H1 (cell line): ENCODE data around the gene MMP28. TPM values are rescaled to one million over a fixed set of nuclear protein-coding genes. Genes with fewer than 3 reads are reported as not detected.

Experiments
- CTCF ChIA-PET: fragments of 300-600 bp; sonication (Branson Sonifier 250); formaldehyde crosslinking; loops from one replicate; lab custom pipeline; 2021; ENCODE audit not compliant: partially characterized antibody; lab: Charles Lee
- POLR2A ChIA-PET: fragments of 300-600 bp; sonication (Branson Sonifier 250); formaldehyde crosslinking; loops from one replicate; lab custom pipeline; 2021; ENCODE audit warnings: inconsistent platforms; ENCODE audit not compliant: partially characterized antibody; lab: Charles Lee
- DNase-seq, 2 experiments: peaks; one replicate each; pipeline versions ENCODE4 v3.0.0 to v3.0.0-alpha.2; 2010 to 2022; ENCODE audit warnings: low spot score in 2 of 2, low read depth in 1 of 2, mixed read lengths in 1 of 2
- FAIRE-seq: peaks from 2 replicates; lab custom pipeline; 2011; peaks lifted over from hg19 to GRCh38; lab: Jason Lieb, UNC
- H2AFZ ChIP-seq: 2 replicates; pipeline ENCODE4 v1.8.1; 2012; ENCODE audit warnings: low read length, inconsistent platforms
- H2AK5ac ChIP-seq: 2 replicates; pipeline ENCODE4 v1.6.1; 2013; ENCODE audit warnings: low read depth, low read length
- H2BK120ac ChIP-seq: replicated peaks from 2 replicates; pipeline ENCODE3; 2013; ENCODE audit warnings: low read depth, low read length, inconsistent platforms
- H2BK12ac ChIP-seq: 2 replicates; pipeline ENCODE4 v1.6.1; 2013; ENCODE audit warnings: low read depth, low read length
- H2BK15ac ChIP-seq: 2 replicates; pipeline ENCODE4 v1.6.1; 2013; ENCODE audit warnings: low read length
- H2BK20ac ChIP-seq: 2 replicates; pipeline ENCODE4 v1.6.1; 2013; ENCODE audit warnings: low read length
- H2BK5ac ChIP-seq: 2 replicates; pipeline ENCODE4 v1.6.1; 2013; ENCODE audit warnings: low read depth, low read length
- H3K14ac ChIP-seq: 2 replicates; pipeline ENCODE4 v1.6.1; 2013; ENCODE audit warnings: inconsistent platforms; ENCODE audit not compliant: insufficient read length
- H3K18ac ChIP-seq: 2 replicates; pipeline ENCODE4 v1.6.1; 2013; ENCODE audit warnings: low read length; ENCODE audit errors: extremely low read depth
- H3K23ac ChIP-seq: 2 replicates; pipeline ENCODE4 v1.6.1; 2013; ENCODE audit warnings: inconsistent platforms; ENCODE audit not compliant: insufficient read length
- H3K23me2 ChIP-seq: 2 replicates; pipeline ENCODE4 v1.6.1; 2013; ENCODE audit warnings: low read depth, low read length
- H3K27ac ChIP-seq: 2 replicates; pipeline ENCODE4 v1.6.1; 2011; ENCODE audit warnings: low read depth, low read length, inconsistent platforms
- H3K27me3 ChIP-seq, 4 experiments: replicated peaks in 1 of 4; 1 replicate in 1 of 4; 2 replicates in 3 of 4; pipeline versions ENCODE4 v1.6.1 to v1.8.1; 2011 to 2013; ENCODE audit warnings: low read length in 3 of 4, mild to moderate bottlenecking in 3 of 4, inconsistent platforms in 2 of 4, mixed read lengths in 2 of 4, moderate library complexity in 1 of 4; ENCODE audit not compliant: control insufficient read depth in 3 of 4, insufficient read depth in 3 of 4; ENCODE audit errors: extremely low read depth in 1 of 4
- H3K36me3 ChIP-seq, 4 experiments: 2 replicates each; pipeline versions ENCODE4 v1.6.1 to v1.8.1; 2011 to 2013; ENCODE audit warnings: mild to moderate bottlenecking in 4 of 4, low read length in 3 of 4, moderate library complexity in 2 of 4, control low read depth in 1 of 4, inconsistent platforms in 1 of 4; ENCODE audit not compliant: insufficient read depth in 4 of 4, control insufficient read depth in 2 of 4
- H3K4ac ChIP-seq: replicated peaks from 2 replicates; pipeline ENCODE3; 2013; ENCODE audit warnings: low read length, low read depth, mixed read lengths, inconsistent platforms; ENCODE audit not compliant: insufficient read length
- H3K4me1 ChIP-seq, 4 experiments: replicated peaks in 1 of 4; 1 replicate in 1 of 4; 2 replicates in 3 of 4; pipeline versions ENCODE4 v1.6.1 to v1.8.1; 2011 to 2013; ENCODE audit warnings: low read length in 3 of 4, inconsistent platforms in 2 of 4, mixed read lengths in 1 of 4; ENCODE audit not compliant: insufficient read depth in 4 of 4, control insufficient read depth in 3 of 4
- H3K4me2 ChIP-seq, 2 experiments: 2 replicates each; pipeline versions ENCODE4 v1.6.1 to v1.8.1; 2011 to 2013; ENCODE audit warnings: low read depth in 2 of 2, low read length in 2 of 2, control low read depth in 1 of 2, inconsistent platforms in 1 of 2, mild to moderate bottlenecking in 1 of 2; ENCODE audit not compliant: insufficient read depth in 1 of 2
- H3K4me3 ChIP-seq, 4 experiments: fragments of 200-600, 300-600 bp in 1 of 4; sonication (generic), shearing (Covaris generic), sonication (Bioruptor Twin) in 1 of 4; 2 replicates each; pipeline versions ENCODE4 v1.5.1 to v1.8.1; 2011 to 2016; ENCODE audit warnings: low read length in 4 of 4, low read depth in 3 of 4, control low read depth in 2 of 4, inconsistent platforms in 2 of 4, mild to moderate bottlenecking in 2 of 4, mixed read lengths in 1 of 4, moderate library complexity in 1 of 4; ENCODE audit not compliant: insufficient read depth in 2 of 4; ENCODE audit errors: extremely low read depth in 1 of 4
- H3K56ac ChIP-seq: replicated peaks from 2 replicates; pipeline ENCODE3; 2013; ENCODE audit warnings: low read depth, mild to moderate bottlenecking, mixed read lengths, low read length, inconsistent platforms; ENCODE audit not compliant: insufficient read length
- H3K79me1 ChIP-seq: 2 replicates; pipeline ENCODE4 v1.6.1; 2013; ENCODE audit warnings: low read depth, low read length, control low read depth
- H3K79me2 ChIP-seq, 2 experiments: 2 replicates each; pipeline versions ENCODE4 v1.6.1 to v1.8.1; 2012 to 2013; ENCODE audit warnings: low read length in 2 of 2, mild to moderate bottlenecking in 2 of 2, inconsistent platforms in 1 of 2; ENCODE audit not compliant: insufficient read depth in 2 of 2, control insufficient read depth in 1 of 2
- H3K9ac ChIP-seq, 4 experiments: replicated peaks in 1 of 4; 1 replicate in 1 of 4; 2 replicates in 3 of 4; pipeline versions ENCODE4 v1.6.1 to v1.8.1; 2011 to 2013; ENCODE audit warnings: low read depth in 3 of 4, low read length in 3 of 4, control low read depth in 2 of 4, mild to moderate bottlenecking in 2 of 4, moderate library complexity in 2 of 4, inconsistent platforms in 1 of 4; ENCODE audit errors: extremely low read depth in 1 of 4
- H3K9me3 ChIP-seq, 2 experiments: 2 replicates each; pipeline versions ENCODE4 v1.6.1 to v1.8.1; 2012 to 2013; ENCODE audit warnings: mild to moderate bottlenecking in 2 of 2, moderate library complexity in 2 of 2, control low read depth in 1 of 2, inconsistent platforms in 1 of 2, low read depth in 1 of 2, low read length in 1 of 2, mixed read lengths in 1 of 2; ENCODE audit not compliant: insufficient read depth in 2 of 2
- H4K20me1 ChIP-seq, 2 experiments: replicated peaks in 1 of 2; 2 replicates each; pipeline versions ENCODE3 to v1.8.1; 2011 to 2013; ENCODE audit warnings: inconsistent platforms in 2 of 2, low read length in 2 of 2, mild to moderate bottlenecking in 1 of 2; ENCODE audit not compliant: insufficient read depth in 2 of 2, control insufficient read depth in 1 of 2
- H4K5ac ChIP-seq: 2 replicates; pipeline ENCODE4 v1.6.1; 2013; ENCODE audit warnings: low read length, low read depth, mixed read lengths, inconsistent platforms; ENCODE audit not compliant: insufficient read length
- H4K8ac ChIP-seq: 2 replicates; pipeline ENCODE4 v1.8.0; 2013; ENCODE audit warnings: mild to moderate bottlenecking, moderate library complexity, low read length, inconsistent platforms; ENCODE audit not compliant: insufficient read depth; ENCODE audit errors: extremely low read depth
- H4K91ac ChIP-seq: replicated peaks from 2 replicates; pipeline ENCODE3; 2013; ENCODE audit warnings: low read length, mixed read lengths, inconsistent platforms; ENCODE audit not compliant: insufficient read length
- CEBPB ChIP-seq: IDR thresholded peaks from 2 replicates; pipeline ENCODE4 v1.6.1; 2012; ENCODE audit warnings: low read depth, low read length
- EGR1 ChIP-seq: IDR thresholded peaks from 2 replicates; pipeline ENCODE4 v1.6.1; 2011; ENCODE audit warnings: low read depth, low read length, borderline replicate concordance
- JUND ChIP-seq: IDR thresholded peaks from 2 replicates; pipeline ENCODE4 v1.6.1; 2011; ENCODE audit warnings: mild to moderate bottlenecking, improper control_type of control experiment, low read length
- PHF8 ChIP-seq: fragments of 200-600 bp; sonication (generic); conservative IDR thresholded peaks from 2 replicates; pipeline ENCODE4 v1.7.1; 2012; ENCODE audit warnings: low read depth, mild to moderate bottlenecking, inconsistent platforms, low read length, moderate library complexity
- RNF2 ChIP-seq: fragments of 200-900, 300-1000 bp; sonication (generic); IDR thresholded peaks from 2 replicates; pipeline ENCODE4 v1.7.1; 2016; ENCODE audit warnings: borderline replicate concordance, low read depth, mild to moderate bottlenecking, antibody characterized with exemption, low read length; ENCODE audit not compliant: poor library complexity, severe bottlenecking; ENCODE audit errors: missing control alignments
- RXRA ChIP-seq: IDR thresholded peaks from 2 replicates; pipeline ENCODE4 v1.6.1; 2011; ENCODE audit warnings: low read depth, mild to moderate bottlenecking, low read length, moderate library complexity; ENCODE audit not compliant: insufficient read depth
- SIRT6 ChIP-seq: IDR thresholded peaks from one replicate; pipeline ENCODE4 v1.7.1; 2012; ENCODE audit warnings: low read length, inconsistent platforms
- SP1 ChIP-seq: IDR thresholded peaks from 2 replicates; pipeline ENCODE4 v1.6.1; 2011; ENCODE audit warnings: low read depth, low read length
- SP2 ChIP-seq: IDR thresholded peaks from 2 replicates; pipeline ENCODE4 v1.6.1; 2012; ENCODE audit warnings: mild to moderate bottlenecking, low read length, inconsistent platforms
- SP4 ChIP-seq: IDR thresholded peaks from 2 replicates; pipeline ENCODE4 v1.6.1; 2012; ENCODE audit warnings: low read length, inconsistent platforms
- SUZ12 ChIP-seq: fragments of 200-600 bp; sonication (generic); IDR thresholded peaks from 2 replicates; pipeline ENCODE4 v1.6.1; 2012; ENCODE audit warnings: mild to moderate bottlenecking, inconsistent platforms, low read length, moderate library complexity, mixed read lengths
- YY1 ChIP-seq: IDR thresholded peaks from 2 replicates; pipeline ENCODE4 v1.6.1; 2011; ENCODE audit warnings: low read depth, mild to moderate bottlenecking, low read length
- WGBS, 2 experiments: shearing (Covaris generic) in 1 of 2; methylation state at CpG; one replicate each; pipeline versions ENCODE4 v1.1.6 to v1.1.7; 2013 to 2015; ENCODE audit warnings: low lambda C conversion rate in 2 of 2, mixed read lengths in 2 of 2, inconsistent platforms in 1 of 2, low coverage in 1 of 2, missing lambda C conversion rate in 1 of 2; ENCODE audit not compliant: insufficient replicate concordance in 2 of 2, insufficient coverage in 1 of 2, insufficient read length in 1 of 2; ENCODE audit errors: extremely low coverage in 1 of 2, missing lambda C conversion rate in 1 of 2; 5-methylcytosine and 5-hydroxymethylcytosine counted together
- polyA plus RNA-seq, 7 experiments: library from polyadenylated mRNA; depleted of rRNA in 3 of 7; stranded (reverse) in 5 of 7; unstranded in 2 of 7; fragments of >200 nt in 5 of 7; fragments of 200-250 nt in 2 of 7; gene quantifications; 1 replicate in 5 of 7; 2 replicates in 1 of 7; 4 replicates in 1 of 7; pipeline versions ENCODE4 v1.2.1 to v1.2.3, GENCODE V29; 2011 to 2013; ENCODE audit warnings: missing spikeins in 2 of 7, mixed read lengths in 2 of 7
- total RNA-seq: library from RNA; stranded (reverse); fragmentation: NEBNext Ultra II Directional; extraction: Animal tissue kit (Norgen Biotek cat#: 25700); gene quantifications from 2 replicates; pipeline ENCODE4 v1.2.1, GENCODE V29; 2021

MMP28 gene
- total and polyA plus RNA-seq, 2 of the 8 experiments (the other 6 are each of a cell fraction or from before 2014, with no cell fraction given) = not detected

DNA sequence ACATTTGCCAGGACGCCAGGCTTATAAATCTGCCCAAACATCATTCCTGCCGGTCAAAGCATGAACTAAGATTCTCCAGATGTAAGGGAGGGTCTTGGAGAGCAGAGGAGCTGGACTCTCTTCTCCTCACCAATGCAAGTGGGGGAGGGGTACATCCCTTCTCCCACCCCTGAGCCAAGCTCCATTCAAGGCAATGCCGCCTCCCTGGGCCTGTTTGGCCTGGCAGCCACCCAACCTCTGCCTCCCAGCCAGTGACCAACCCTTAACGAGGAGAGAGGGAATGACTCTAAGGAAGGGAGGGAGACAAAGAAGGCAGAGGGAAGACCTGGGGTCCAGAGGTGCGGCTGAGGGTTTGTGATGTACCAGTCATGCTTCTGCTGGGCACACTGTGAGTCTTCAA lies 20.9 kb downstream of the MMP28 start:
- peak overlapping the region; percentile 39; the same call in 1 of the 2 replicates for H2BK12ac ChIP-seq
- TF ChIP-seq RNF2 (no peak), EGR1 (no peak), SP2 (no peak), RXRA (no peak), YY1 (no peak), SP1 (no peak), JUND (no peak), PHF8 (no peak), SP4 (no peak), SIRT6 (no peak), SUZ12 (no peak), CEBPB (no peak)

More for the DNA sequence above, 20.9 kb downstream of the MMP28 start:
- Histone ChIP-seq H3K9me3 (no peaks in the 10 kb centered on the region; a peak in 1 of 4 replicates), H4K20me1 (no peaks in the 10 kb centered on the region), H3K18ac (peak overlapping the region; percentile 48; the same call in 1 of the 2 replicates), H3K36me3 (no peaks in the 10 kb centered on the region), H3K4me1 (peaks cover 5 to 21% (median 6%) of the 10 kb centered on the region in 4 experiments), H3K23me2 (no peaks in the 10 kb centered on the region), H3K4me2 (no peak overlapping the region), H3K79me1 (no peaks in the 10 kb centered on the region), H4K8ac (no peak overlapping the region), H3K4me3 (no peak overlapping the region), H3K27me3 (no peaks in the 10 kb centered on the region), H2BK15ac (peak overlapping the region; percentile 95), H4K91ac (peak overlapping the region; percentile 11), H3K27ac (no peak overlapping the region), H2AK5ac (no peak overlapping the region), H2BK120ac (no peak overlapping the region), H3K23ac (no peak overlapping the region), H3K14ac (no peak overlapping the region), H3K56ac (no peak overlapping the region), H3K9ac (no peak overlapping the region), H2AFZ (peak overlapping the region; percentile 88), H4K5ac (no peak overlapping the region), H3K4ac (no peak overlapping the region), H2BK20ac (no peak overlapping the region), H3K79me2 (no peaks in the 10 kb centered on the region), H2BK5ac (no peak overlapping the region)
- DNase-seq (no peak), FAIRE-seq (no peak)
- CTCF ChIA-PET = interaction anchor here (0.7 to 17.5 kb wide), 8 partner anchors 7 to 161 kb away, joined by 3 to 247 read pairs (median 4); partner anchors contain the start of gene TAF15
- WGBS, 2 experiments = 85% methylated on average over 5 of the region's 5 CpGs; no CpG with 5 or more reads in 1 of the 2 experiments
- POLR2A ChIA-PET = interaction anchor here (0.8 to 2.9 kb wide), 4 partner anchors 10 to 36 kb away, joined by 3 to 13 read pairs (median 4); partner anchors contain the start of gene TAF15
